Skeletal muscle cell (primary cell): ENCODE data around the gene TNFRSF13B.

Source experiments
- DNase-seq: peaks from one replicate; pipeline ENCODE4 v3.0.0-alpha.2; 2010; ENCODE audit warnings: low read depth
- H3K4me3 ChIP-seq: 2 replicates; pipeline ENCODE4 v1.5.1; 2011; ENCODE audit warnings: low read depth, mild to moderate bottlenecking, control low read depth, low read length, moderate library complexity

TNFRSF13B gene

GRCh38 chr17:16942141-16943031, 29.5 kb downstream of the TNFRSF13B start:
- DNase-seq, result no peak
- H3K4me3 ChIP-seq, result no peak overlapping the region

GRCh38 chr17:16941072-16942036, 30.6 kb downstream of the TNFRSF13B start:
- no peak for DNase-seq
- H3K4me3 ChIP-seq, result no peak overlapping the region

- DNase-seq, result no peak
Measured at GRCh38 chr17:16940116-16940881, 31.6 kb downstream of the TNFRSF13B start.

GRCh38 chr17:16939606-16940115, 32.3 kb downstream of the TNFRSF13B start:
- no peak overlapping the region for H3K4me3 ChIP-seq
- no peak for DNase-seq

More at GRCh38 chr17:16940116-16940881, 31.6 kb downstream of the TNFRSF13B start:
- H3K4me3 ChIP-seq, result no peak overlapping the region

GRCh38 chr17:16939208-16939576, 32.7 kb downstream of the TNFRSF13B start:
- no peak for DNase-seq
- H3K4me3 ChIP-seq, result no peak overlapping the region

- H3K4me3 ChIP-seq, result no peak overlapping the region
- DNase-seq, result no peak
Measured at GRCh38 chr17:16938496-16939207, 33.3 kb downstream of the TNFRSF13B start.

GRCh38 chr17:16938031-16938430, 33.9 kb downstream of the TNFRSF13B start:
- H3K4me3 ChIP-seq, result no peak overlapping the region
- no peak for DNase-seq

GRCh38 chr17:16937431-16937830, 34.5 kb downstream of the TNFRSF13B start:
- DNase-seq, result no peak
- H3K4me3 ChIP-seq, result no peak overlapping the region

GRCh38 chr17:16936536-16937310, 35.2 kb downstream of the TNFRSF13B start:
- no peak for DNase-seq
- no peak overlapping the region for H3K4me3 ChIP-seq

- no peak for DNase-seq
- no peak overlapping the region for H3K4me3 ChIP-seq
Measured at GRCh38 chr17:16935786-16936185, 36.1 kb downstream of the TNFRSF13B start.

GRCh38 chr17:16935241-16935663, 36.7 kb downstream of the TNFRSF13B start:
- no peak overlapping the region for H3K4me3 ChIP-seq
- DNase-seq, result no peak

- H3K4me3 ChIP-seq, result no peak overlapping the region
- no peak for DNase-seq
Measured at GRCh38 chr17:16934836-16935235, 37.1 kb downstream of the TNFRSF13B start.

- DNase-seq, result no peak
- H3K4me3 ChIP-seq, result no peak overlapping the region
Measured at GRCh38 chr17:16934133-16934795, 37.7 kb downstream of the TNFRSF13B start.

GRCh38 chr17:16933317-16934132, 38.4 kb downstream of the TNFRSF13B start:
- no peak overlapping the region for H3K4me3 ChIP-seq
- DNase-seq, result no peak

- no peak for DNase-seq
- H3K4me3 ChIP-seq, result no peak overlapping the region
Measured at GRCh38 chr17:16932611-16933010, 39.3 kb downstream of the TNFRSF13B start.

- no peak for DNase-seq
- H3K4me3 ChIP-seq, result no peak overlapping the region
Measured at GRCh38 chr17:16932156-16932555, 39.8 kb downstream of the TNFRSF13B start.
